Activated naive CD8-positive, alpha-beta T cell treated with anti-CD3 and anti-CD28 coated beads, Interleukin-2, amount 10 ng/mL, durations not matched to agents 7 days and 5 days (primary cell): ENCODE measurements around the gene CEMIP2. TPM values are rescaled to one million over a fixed set of nuclear protein-coding genes. Genes with fewer than 3 reads are reported as not detected.
A peak's percentile ranks its signal among the peaks of the same experiment; 100 is the strongest.

Experiments used
- ATAC-seq: fragments of 150-1000 bp; cut with Tn5 transposase; one replicate; pipeline ENCODE4 v1.10.0; 2021; ENCODE audit warnings: low read depth, moderate library complexity
- POLR2A ChIA-PET: fragments of 350-600 bp; sonication (Branson Sonifier 250); formaldehyde crosslinking; loops from one replicate; lab custom pipeline; 2021; ENCODE audit warnings: antibody characterized with exemption; lab: Charles Lee
- DNase-seq: peaks from one replicate; pipeline ENCODE4 v3.0.0; 2021
- H3K27ac Mint-ChIP-seq: one replicate; pipeline ENCODE4 v1.8.0; 2022; ENCODE audit warnings: mild to moderate bottlenecking, mixed read lengths
- H3K27me3 Mint-ChIP-seq: one replicate; pipeline ENCODE4 v1.8.0; 2022; ENCODE audit warnings: mild to moderate bottlenecking, moderate library complexity, mixed read lengths
- H3K36me3 Mint-ChIP-seq: one replicate; pipeline ENCODE4 v1.8.0; 2021; ENCODE audit warnings: mild to moderate bottlenecking, mixed read lengths
- H3K4me1 Mint-ChIP-seq: one replicate; pipeline ENCODE4 v1.8.0; 2021; ENCODE audit warnings: mixed read lengths
- H3K4me3 Mint-ChIP-seq: one replicate; pipeline ENCODE4 v1.8.0; 2022; ENCODE audit warnings: mild to moderate bottlenecking, moderate library complexity, mixed read lengths
- H3K9me3 Mint-ChIP-seq: one replicate; pipeline ENCODE4 v1.8.0; 2021; ENCODE audit warnings: mixed read lengths
- total RNA-seq, 2 experiments: library from RNA; stranded (reverse); gene quantifications; one replicate each; pipeline ENCODE4 v1.2.3, GENCODE V29; 2021

The CEMIP2 gene
- total RNA-seq, 2 experiments from 2014 or later = 54.1 to 55.9 TPM

DNA sequence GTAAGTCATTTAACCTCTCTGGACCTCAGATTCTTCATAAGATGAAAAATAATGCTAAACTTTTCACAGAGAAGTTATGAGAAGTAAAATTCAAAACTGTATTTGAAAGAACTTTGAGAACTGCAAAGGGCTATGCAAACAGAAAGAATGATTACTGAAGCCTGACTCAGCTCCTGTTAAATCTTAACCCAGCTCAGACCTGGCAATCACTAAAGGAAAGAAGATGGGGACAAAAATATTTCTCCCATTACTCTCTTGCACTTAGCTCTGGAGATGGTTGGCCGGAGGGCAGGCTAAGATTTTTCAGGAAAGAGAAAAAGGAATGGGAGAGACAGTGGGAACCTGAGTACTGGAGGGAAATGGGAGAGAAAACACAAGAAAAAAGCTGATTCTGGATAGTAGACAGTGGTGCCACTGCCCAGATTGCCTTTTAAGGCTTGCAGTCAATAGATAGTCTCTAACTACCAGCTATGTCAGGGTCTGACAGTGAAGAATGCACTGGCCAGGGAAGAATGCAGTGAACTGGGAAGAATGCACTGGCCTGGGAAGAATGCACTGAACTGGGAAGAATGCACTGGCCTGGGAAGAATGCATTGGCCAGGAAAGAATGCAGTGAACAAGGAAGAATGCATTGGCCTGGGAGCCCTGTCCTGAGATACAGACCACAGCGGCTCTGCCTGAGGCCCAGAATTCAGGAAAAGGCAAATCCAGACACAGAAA, 25.2 kb upstream of the CEMIP2 start:
- peaks cover 9% of the 10 kb centered on the region for H3K36me3 Mint-ChIP-seq
- DNase-seq (no peak), ATAC-seq (no peak)
- H3K27ac Mint-ChIP-seq = peak overlapping the region; percentile 73
- no peaks in the 10 kb centered on the region for H3K27me3 Mint-ChIP-seq
- peaks cover 33% of the 10 kb centered on the region for H3K4me1 Mint-ChIP-seq
- no peak overlapping the region for H3K4me3 Mint-ChIP-seq
- POLR2A ChIA-PET = interaction anchor here (1.1 to 5.1 kb wide), 4 partner anchors 11 to 118 kb away, joined by 3 to 50 read pairs (median 8); partner anchors contain the start of genes ABHD17B and C9orf85
- H3K9me3 Mint-ChIP-seq = peaks cover 2% of the 10 kb centered on the region

DNA sequence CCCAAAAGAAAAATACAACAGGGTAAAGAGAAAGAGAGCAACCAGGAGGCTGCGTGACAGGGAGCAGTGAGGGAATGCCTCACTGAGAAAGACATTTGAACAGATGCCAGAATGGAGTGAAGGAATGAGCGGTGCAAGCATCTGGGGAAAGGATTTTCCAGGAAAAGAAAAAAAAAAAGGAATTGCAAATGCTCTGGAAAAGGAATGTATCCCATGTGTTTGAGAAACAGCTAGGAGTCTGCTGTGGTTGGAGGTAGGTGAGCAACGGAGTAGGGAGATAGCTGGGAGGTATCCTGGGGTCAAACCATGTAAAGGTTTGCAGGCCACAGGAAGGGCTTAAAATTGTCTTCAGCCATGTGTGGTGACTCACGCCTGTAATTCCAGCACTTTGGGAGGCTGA, 23.6 kb upstream of the CEMIP2 start:
- Mint-ChIP-seq H3K27me3 (no peaks in the 10 kb centered on the region), H3K9me3 (peaks cover 2% of the 10 kb centered on the region), H3K27ac (no peak overlapping the region), H3K4me1 (peaks cover 30% of the 10 kb centered on the region), H3K4me3 (no peak overlapping the region), H3K36me3 (peaks cover 9% of the 10 kb centered on the region)
- POLR2A ChIA-PET = interaction anchor here (1.3 kb wide), 1 partner anchor 9 kb away, joined by 4 read pairs; no protein-coding TSS in a partner anchor
- DNase-seq (no peak), ATAC-seq (no peak)

DNA sequence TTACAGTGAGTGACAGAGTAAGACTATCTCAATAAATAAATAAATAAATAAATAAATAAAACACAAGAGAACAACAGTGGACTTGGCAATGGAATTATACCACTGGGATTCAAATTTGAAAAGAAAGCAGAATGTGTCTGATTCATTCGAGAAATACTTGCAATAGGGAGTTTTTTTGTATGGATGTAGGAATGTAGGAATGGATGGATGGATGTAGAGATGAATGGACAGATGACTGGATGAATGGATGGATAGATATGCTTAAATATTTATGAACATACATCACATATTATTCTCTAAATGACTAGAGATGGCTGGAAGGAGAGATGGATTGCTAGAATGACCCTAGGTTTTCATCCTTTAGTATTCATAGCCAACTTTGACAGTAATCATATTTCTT, 22.0 kb upstream of the CEMIP2 start:
- no peak overlapping the region for H3K4me3 Mint-ChIP-seq
- POLR2A ChIA-PET = no interaction called here
- DNase-seq (no peak), ATAC-seq (no peak)
- H3K9me3 Mint-ChIP-seq = peaks cover 2% of the 10 kb centered on the region
- peaks cover 21% of the 10 kb centered on the region for H3K4me1 Mint-ChIP-seq
- peaks cover 2% of the 10 kb centered on the region for H3K27me3 Mint-ChIP-seq
- no peak overlapping the region for H3K27ac Mint-ChIP-seq
- peaks cover 9% of the 10 kb centered on the region for H3K36me3 Mint-ChIP-seq

GRCh38 chr9:71783120-71783523, 14.8 kb upstream of the CEMIP2 start:
- Mint-ChIP-seq H3K27ac (peak overlapping the region; percentile 100), H3K27me3 (peaks cover 2% of the 10 kb centered on the region), H3K4me3 (peak overlapping the region; percentile 84), H3K36me3 (peaks cover 2% of the 10 kb centered on the region), H3K9me3 (peaks cover 1% of the 10 kb centered on the region), H3K4me1 (peaks cover 37% of the 10 kb centered on the region)
- POLR2A ChIA-PET = interaction anchor here (0.6 to 5.3 kb wide), 13 partner anchors 8 to 242 kb away, joined by 3 to 57 read pairs (median 4); partner anchors contain the start of genes ABHD17B, C9orf85 and CEMIP2
- ATAC-seq (peak; percentile 94), DNase-seq (peak; percentile 78)

DNA sequence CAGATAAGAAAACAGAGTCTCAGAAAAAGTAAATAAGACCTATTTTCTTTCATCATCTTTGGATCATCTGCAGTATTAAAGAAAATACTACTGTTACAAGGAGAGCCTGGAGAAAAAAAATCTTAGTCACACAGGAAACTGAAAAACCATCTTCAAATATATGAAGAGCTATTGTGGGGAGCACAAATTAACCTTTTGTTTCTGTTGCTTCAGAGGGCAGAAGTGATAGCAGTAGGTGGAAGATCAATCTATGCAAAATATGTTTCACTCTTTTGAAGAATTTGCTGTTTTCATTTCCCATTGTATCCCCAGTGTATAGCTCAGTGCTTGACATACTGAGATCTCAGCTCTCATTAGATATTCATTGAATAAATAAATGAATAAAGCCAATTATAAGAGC, 13.1 kb upstream of the CEMIP2 start:
- POLR2A ChIA-PET = interaction anchor here (0.8 to 5.3 kb wide), 4 partner anchors 13 to 134 kb away, joined by 3 to 57 read pairs (median 28); partner anchors contain the start of genes ABHD17B, C9orf85 and CEMIP2
- peak overlapping the region; percentile 100 for H3K27ac Mint-ChIP-seq
- DNase-seq (no peak), ATAC-seq (peak; percentile 17)
- peaks cover 2% of the 10 kb centered on the region for H3K36me3 Mint-ChIP-seq
- no peak overlapping the region for H3K4me3 Mint-ChIP-seq
- H3K9me3 Mint-ChIP-seq = peaks cover 1% of the 10 kb centered on the region
- peaks cover 1% of the 10 kb centered on the region for H3K27me3 Mint-ChIP-seq
- peaks cover 38% of the 10 kb centered on the region for H3K4me1 Mint-ChIP-seq

DNA sequence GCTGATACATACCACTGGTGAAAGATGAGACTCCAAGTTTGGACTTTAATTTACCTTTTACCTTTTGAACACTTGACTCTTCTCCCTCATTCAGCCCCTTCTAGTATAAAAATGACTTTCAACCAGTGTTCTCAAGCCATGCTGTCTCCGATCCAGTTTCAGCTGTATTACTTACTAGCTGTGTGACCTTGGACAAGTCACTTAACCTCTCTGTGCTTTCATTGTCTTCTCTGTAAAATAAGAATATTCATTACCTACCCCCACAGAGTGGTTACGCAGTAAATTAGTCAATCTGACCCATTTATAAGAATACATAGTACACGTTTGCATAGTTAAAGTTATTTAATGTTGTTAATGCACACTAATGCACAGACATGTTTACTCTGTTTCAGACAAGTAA, 12.6 kb upstream of the CEMIP2 start:
- H3K27me3 Mint-ChIP-seq = no peaks in the 10 kb centered on the region
- peaks cover 1% of the 10 kb centered on the region for H3K9me3 Mint-ChIP-seq
- no peak overlapping the region for H3K4me3 Mint-ChIP-seq
- POLR2A ChIA-PET = interaction anchor here (0.7 to 5.3 kb wide), 5 partner anchors 13 to 383 kb away, joined by 3 to 57 read pairs (median 7); partner anchors contain the start of genes ABHD17B, C9orf85 and CEMIP2
- ATAC-seq = no peak
- H3K27ac Mint-ChIP-seq = peak overlapping the region; percentile 100
- peaks cover 40% of the 10 kb centered on the region for H3K4me1 Mint-ChIP-seq
- H3K36me3 Mint-ChIP-seq = peaks cover 2% of the 10 kb centered on the region
- DNase-seq = no peak

DNA sequence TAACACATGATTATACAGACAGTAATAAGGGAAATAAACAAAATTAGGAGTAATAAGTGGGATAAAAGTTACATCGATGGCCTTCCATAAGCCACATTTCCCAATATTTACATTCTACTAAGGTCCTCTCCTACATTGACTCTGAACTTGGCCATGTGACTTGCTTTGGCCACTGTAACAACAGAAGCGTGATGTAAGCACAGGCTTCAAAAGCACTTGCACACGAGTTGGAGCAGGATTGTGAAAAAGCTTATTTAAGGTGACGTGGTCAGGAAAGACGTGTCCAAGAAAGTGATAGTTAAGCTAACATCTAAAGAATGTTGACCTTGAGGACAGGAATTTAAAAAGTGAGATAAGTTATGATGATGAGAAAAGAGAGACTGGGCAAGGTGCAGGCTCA, 9.8 kb upstream of the CEMIP2 start:
- Mint-ChIP-seq H3K36me3 (no peaks in the 10 kb centered on the region), H3K27ac (no peak overlapping the region), H3K4me3 (no peak overlapping the region), H3K9me3 (no peaks in the 10 kb centered on the region), H3K4me1 (peaks cover 32% of the 10 kb centered on the region), H3K27me3 (no peaks in the 10 kb centered on the region)
- POLR2A ChIA-PET = interaction anchor here (0.8 to 1.3 kb wide), 2 partner anchors 9 to 11 kb away, joined by 3 to 7 read pairs; no protein-coding TSS in a partner anchor
- DNase-seq = no peak
- ATAC-seq = no peak

- DNase-seq (no peak), ATAC-seq (peak; percentile 59)
- Mint-ChIP-seq H3K4me1 (peaks cover 12% of the 10 kb centered on the region), H3K27ac (peak overlapping the region; percentile 65), H3K4me3 (no peak overlapping the region), H3K36me3 (no peaks in the 10 kb centered on the region), H3K27me3 (no peaks in the 10 kb centered on the region), H3K9me3 (no peaks in the 10 kb centered on the region)
- POLR2A ChIA-PET = no interaction called here
Observed at GRCh38 chr9:71774920-71775319, 6.6 kb upstream of the CEMIP2 start.

DNA sequence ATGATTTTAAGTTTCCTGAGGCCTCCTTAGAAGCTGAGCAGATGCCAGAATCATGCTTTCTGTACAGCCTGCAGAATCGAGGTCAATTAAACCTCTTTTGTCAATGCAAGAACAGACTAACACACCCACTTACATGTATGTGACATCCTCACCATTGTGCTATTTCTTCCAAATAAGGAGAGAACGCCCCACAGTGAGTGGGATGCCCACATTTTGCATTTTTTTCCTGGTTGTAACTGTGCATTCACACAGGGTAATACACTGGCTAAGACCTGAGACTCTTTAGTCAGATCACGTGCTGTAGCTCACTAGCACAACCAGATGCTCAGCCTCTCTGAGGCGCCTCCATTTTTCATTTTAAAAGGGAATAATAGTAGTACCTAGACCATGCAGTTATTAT, 4.4 kb upstream of the CEMIP2 start:
- no peak overlapping the region for H3K27ac Mint-ChIP-seq
- no peaks in the 10 kb centered on the region for H3K27me3 Mint-ChIP-seq
- H3K4me3 Mint-ChIP-seq = no peak overlapping the region
- H3K9me3 Mint-ChIP-seq = no peaks in the 10 kb centered on the region
- DNase-seq = no peak
- peaks cover 2% of the 10 kb centered on the region for H3K36me3 Mint-ChIP-seq
- peaks cover 16% of the 10 kb centered on the region for H3K4me1 Mint-ChIP-seq
- ATAC-seq = no peak
- POLR2A ChIA-PET = no interaction called here

GRCh38 chr9:71770170-71770569, 1.9 kb upstream of the CEMIP2 start:
- H3K4me3 Mint-ChIP-seq = peak overlapping the region; percentile 93
- H3K9me3 Mint-ChIP-seq = no peaks in the 10 kb centered on the region
- H3K36me3 Mint-ChIP-seq = peaks cover 9% of the 10 kb centered on the region
- no peaks in the 10 kb centered on the region for H3K27me3 Mint-ChIP-seq
- no peak for DNase-seq
- ATAC-seq = no peak
- peak overlapping the region; percentile 94 for H3K27ac Mint-ChIP-seq
- H3K4me1 Mint-ChIP-seq = peaks cover 26% of the 10 kb centered on the region
- POLR2A ChIA-PET = interaction anchor here (1.0 to 5.3 kb wide), 3 partner anchors 8 to 23 kb away, joined by 5 to 57 read pairs (median 7); no protein-coding TSS in a partner anchor

DNA sequence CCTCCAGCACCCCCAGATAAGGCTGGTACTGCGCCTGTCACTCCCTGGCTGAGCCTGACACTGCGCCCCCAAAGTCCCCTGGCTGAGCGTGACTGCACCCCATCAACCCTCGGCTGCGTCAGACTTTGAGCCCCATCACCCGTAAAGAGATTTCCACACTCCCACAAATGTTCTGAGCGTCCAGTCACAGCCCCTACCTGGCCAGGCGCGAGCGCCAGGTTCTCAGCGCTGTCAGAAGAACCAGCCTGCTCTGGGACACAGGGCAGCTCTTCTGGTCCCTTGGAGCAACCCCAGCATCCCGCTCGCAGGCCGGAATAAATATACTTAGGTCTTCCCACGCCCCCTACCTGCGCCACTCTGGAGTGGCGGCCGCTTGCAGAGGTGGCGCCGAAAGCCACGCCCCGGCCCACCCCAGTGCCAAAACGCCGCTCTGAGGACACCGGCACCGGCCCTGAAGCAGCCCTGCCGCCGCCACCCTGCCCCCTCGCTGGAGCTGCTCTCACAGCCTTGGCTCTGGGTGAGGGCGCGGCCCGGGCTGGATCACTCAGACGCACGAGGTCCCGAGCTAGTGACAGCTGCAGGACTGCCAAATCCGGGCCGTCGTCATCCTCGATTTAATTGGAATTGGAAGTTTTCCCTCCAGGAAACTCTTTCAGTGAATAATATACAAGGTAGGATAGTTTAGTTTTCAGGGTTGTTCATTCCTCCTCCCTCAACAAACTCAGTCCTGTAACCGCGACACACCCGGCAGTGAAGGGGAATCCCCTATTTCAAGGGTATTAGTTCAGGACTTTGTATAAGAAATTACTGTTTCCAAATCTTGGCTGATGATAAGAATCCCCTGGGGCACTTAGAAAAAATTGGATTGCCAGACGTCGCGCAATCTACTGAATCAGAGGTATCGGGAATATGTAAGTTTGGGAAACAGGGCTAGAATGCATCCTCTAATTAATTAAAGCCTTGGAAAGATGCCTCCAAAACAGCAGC, 1.2 kb upstream of the CEMIP2 start:
- POLR2A ChIA-PET = interaction anchor here (0.5 to 5.3 kb wide), 8 partner anchors 9 to 256 kb away, joined by 3 to 57 read pairs (median 4); no protein-coding TSS in a partner anchor
- peak; percentile 43 for ATAC-seq
- Mint-ChIP-seq H3K27me3 (no peaks in the 10 kb centered on the region), H3K4me1 (peaks cover 28% of the 10 kb centered on the region), H3K4me3 (peak overlapping the region; percentile 93), H3K36me3 (peaks cover 9% of the 10 kb centered on the region), H3K27ac (peak overlapping the region; percentile 94), H3K9me3 (no peaks in the 10 kb centered on the region)
- DNase-seq = peak; percentile 81

- H3K9me3 Mint-ChIP-seq = no peaks in the 10 kb centered on the region
- POLR2A ChIA-PET = interaction anchor here (1.0 to 5.3 kb wide), 4 partner anchors 15 to 144 kb away, joined by 3 to 57 read pairs (median 4); partner anchors contain the start of genes ABHD17B and C9orf85
- peaks cover 10% of the 10 kb centered on the region for H3K36me3 Mint-ChIP-seq
Observed at GRCh38 chr9:71767776-71768321, 464 bp downstream of the CEMIP2 start.

More at GRCh38 chr9:71767776-71768321, 464 bp downstream of the CEMIP2 start:
- peak overlapping the region; percentile 93 for H3K27ac Mint-ChIP-seq
- DNase-seq = peak; percentile 43
- no peak for ATAC-seq
- no peaks in the 10 kb centered on the region for H3K27me3 Mint-ChIP-seq
- peak overlapping the region; percentile 89 for H3K4me3 Mint-ChIP-seq
- peaks cover 41% of the 10 kb centered on the region for H3K4me1 Mint-ChIP-seq
